Measurements from ENCODE around the gene CCDC24. TPM values are rescaled to one million over a fixed set of nuclear protein-coding genes. Genes with fewer than 3 reads are reported as not detected.

CCDC24 gene
- total RNA-seq, 2 donors from 2014 or later, result 1.4 to 1.5 TPM

- H3K36me3 Mint-ChIP-seq (ENCODE audit: low read depth), result peaks cover 5% of the 10 kb centered on the region
- DNase-seq, result no peak
- peaks cover 30% of the 10 kb centered on the region for H3K4me1 Mint-ChIP-seq
- ATAC-seq, result no peak
- peak overlapping the region; percentile 93 for H3K4me3 Mint-ChIP-seq
- no peaks in the 10 kb centered on the region for H3K9me3 ChIP-seq (ENCODE audit: control insufficient read depth, low read length, poor library complexity, severe bottlenecking)
- H3K27ac Mint-ChIP-seq, result no peak overlapping the region
- no peaks in the 10 kb centered on the region for H3K27me3 Mint-ChIP-seq
Measured at GRCh38 chr1:43970502-43970901, 20.9 kb upstream of the CCDC24 start.

- no peaks in the 10 kb centered on the region for H3K9me3 ChIP-seq (ENCODE audit: control insufficient read depth, low read length, poor library complexity, severe bottlenecking)
- DNase-seq, result no peak
- H3K27me3 Mint-ChIP-seq, result no peaks in the 10 kb centered on the region
- H3K27ac Mint-ChIP-seq, result no peak overlapping the region
- ATAC-seq, result no peak
- H3K4me1 Mint-ChIP-seq, result peaks cover 34% of the 10 kb centered on the region
- peaks cover 5% of the 10 kb centered on the region for H3K36me3 Mint-ChIP-seq (ENCODE audit: low read depth)
- H3K4me3 Mint-ChIP-seq, result peak overlapping the region; percentile 93
Measured at GRCh38 chr1:43970911-43971310, 20.5 kb upstream of the CCDC24 start.

GRCh38 chr1:43971336-43971980 lies 19.9 kb upstream of the CCDC24 start:
- Mint-ChIP-seq H3K4me1 (peaks cover 38% of the 10 kb centered on the region), H3K36me3 (ENCODE audit: low read depth) (peaks cover 5% of the 10 kb centered on the region)
- no peak for ATAC-seq

GRCh38 chr1:43973981-43974442 lies 17.4 kb upstream of the CCDC24 start:
- H3K27me3 Mint-ChIP-seq, result no peaks in the 10 kb centered on the region
- peaks cover 60% of the 10 kb centered on the region for H3K4me1 Mint-ChIP-seq
- H3K9me3 ChIP-seq (ENCODE audit: control insufficient read depth, low read length, poor library complexity, severe bottlenecking), result no peaks in the 10 kb centered on the region
- H3K4me3 Mint-ChIP-seq, result peak overlapping the region; percentile 95
- ATAC-seq (no peak), DNase-seq (no peak)
- peak overlapping the region; percentile 95 for H3K27ac Mint-ChIP-seq
- peaks cover 18% of the 10 kb centered on the region for H3K36me3 Mint-ChIP-seq (ENCODE audit: low read depth)

More at GRCh38 chr1:43971336-43971980, 19.9 kb upstream of the CCDC24 start:
- no peak for DNase-seq
- Mint-ChIP-seq H3K27me3 (no peaks in the 10 kb centered on the region), H3K4me3 (peak overlapping the region; percentile 93), H3K27ac (no peak overlapping the region)
- no peaks in the 10 kb centered on the region for H3K9me3 ChIP-seq (ENCODE audit: control insufficient read depth, low read length, poor library complexity, severe bottlenecking)

GRCh38 chr1:43974443-43975248 lies 16.8 kb upstream of the CCDC24 start, which contains the start of gene ATP6V0B:
Gene ATP6V0B (plus strand): TSS chr1:43974960. CDS start chr1:43975041, 81 bp downstream.
- H3K27me3 Mint-ChIP-seq, result no peaks in the 10 kb centered on the region
- H3K27ac Mint-ChIP-seq, result peak within 1 kb of the TSS; percentile 95
- peaks cover 18% of the 10 kb centered on the region for H3K36me3 Mint-ChIP-seq (ENCODE audit: low read depth)
- H3K4me1 Mint-ChIP-seq, result peaks cover 55% of the 10 kb centered on the region
- DNase-seq (peak; percentile 87 to 93 (median 89)), ATAC-seq (peak; percentile 81)
- H3K9me3 ChIP-seq (ENCODE audit: control insufficient read depth, low read length, poor library complexity, severe bottlenecking), result no peaks in the 10 kb centered on the region
- peak within 1 kb of the TSS; percentile 95 for H3K4me3 Mint-ChIP-seq

GRCh38 chr1:43975249-43975961 lies 16.0 kb upstream of the CCDC24 start:
- ATAC-seq (peak; percentile 23), DNase-seq (peak in 1 of 3 donors; percentile 31)
- H3K4me3 Mint-ChIP-seq, result peak overlapping the region; percentile 95
- peak overlapping the region; percentile 95 for H3K27ac Mint-ChIP-seq
- peaks cover 52% of the 10 kb centered on the region for H3K4me1 Mint-ChIP-seq
- no peaks in the 10 kb centered on the region for H3K9me3 ChIP-seq (ENCODE audit: control insufficient read depth, low read length, poor library complexity, severe bottlenecking)
- peaks cover 18% of the 10 kb centered on the region for H3K36me3 Mint-ChIP-seq (ENCODE audit: low read depth)
- no peaks in the 10 kb centered on the region for H3K27me3 Mint-ChIP-seq

- H3K9me3 ChIP-seq (ENCODE audit: control insufficient read depth, low read length, poor library complexity, severe bottlenecking), result no peaks in the 10 kb centered on the region
- peaks cover 18% of the 10 kb centered on the region for H3K36me3 Mint-ChIP-seq (ENCODE audit: low read depth)
- DNase-seq (no peak), ATAC-seq (no peak)
- peak overlapping the region; percentile 95 for H3K27ac Mint-ChIP-seq
- peak overlapping the region; percentile 95 for H3K4me3 Mint-ChIP-seq
- no peaks in the 10 kb centered on the region for H3K27me3 Mint-ChIP-seq
- peaks cover 52% of the 10 kb centered on the region for H3K4me1 Mint-ChIP-seq
Measured at GRCh38 chr1:43976045-43976444, 15.4 kb upstream of the CCDC24 start.

GRCh38 chr1:43976890-43977289 lies 14.5 kb upstream of the CCDC24 start:
- Mint-ChIP-seq H3K4me3 (peak overlapping the region; percentile 95), H3K4me1 (peaks cover 50% of the 10 kb centered on the region), H3K36me3 (ENCODE audit: low read depth) (peaks cover 18% of the 10 kb centered on the region), H3K27me3 (no peaks in the 10 kb centered on the region), H3K27ac (peak overlapping the region; percentile 95)
- ATAC-seq (no peak), DNase-seq (no peak)
- no peaks in the 10 kb centered on the region for H3K9me3 ChIP-seq (ENCODE audit: control insufficient read depth, low read length, poor library complexity, severe bottlenecking)

GRCh38 chr1:43977376-43978263 lies 13.8 kb upstream of the CCDC24 start:
- Mint-ChIP-seq H3K4me1 (peaks cover 54% of the 10 kb centered on the region), H3K27me3 (no peaks in the 10 kb centered on the region), H3K27ac (peak overlapping the region; percentile 95), H3K36me3 (ENCODE audit: low read depth) (peaks cover 20% of the 10 kb centered on the region), H3K4me3 (peak overlapping the region; percentile 95)
- H3K9me3 ChIP-seq (ENCODE audit: control insufficient read depth, low read length, poor library complexity, severe bottlenecking), result no peaks in the 10 kb centered on the region
- DNase-seq, result no peak
- ATAC-seq, result no peak

- Mint-ChIP-seq H3K4me1 (peaks cover 60% of the 10 kb centered on the region), H3K36me3 (ENCODE audit: low read depth) (peaks cover 21% of the 10 kb centered on the region)
Measured at GRCh38 chr1:43978264-43978550, 13.2 kb upstream of the CCDC24 start.

GRCh38 chr1:43978551-43979260 lies 12.7 kb upstream of the CCDC24 start, which contains the start of gene B4GALT2:
Gene B4GALT2 (plus strand): TSS chr1:43979210. CDS start chr1:43981161, 1,951 bp downstream.
- H3K27me3 Mint-ChIP-seq, result no peaks in the 10 kb centered on the region
- peaks cover 21% of the 10 kb centered on the region for H3K36me3 Mint-ChIP-seq (ENCODE audit: low read depth)
- ATAC-seq (no peak), DNase-seq (peak; percentile 26 to 47 (median 34))
- H3K9me3 ChIP-seq (ENCODE audit: control insufficient read depth, low read length, poor library complexity, severe bottlenecking), result no peaks in the 10 kb centered on the region
- H3K4me1 Mint-ChIP-seq, result peaks cover 62% of the 10 kb centered on the region
- peak within 1 kb of the TSS; percentile 95 for H3K27ac Mint-ChIP-seq
- H3K4me3 Mint-ChIP-seq, result peak within 1 kb of the TSS; percentile 95

More at GRCh38 chr1:43978264-43978550, 13.2 kb upstream of the CCDC24 start:
- no peaks in the 10 kb centered on the region for H3K9me3 ChIP-seq (ENCODE audit: control insufficient read depth, low read length, poor library complexity, severe bottlenecking)
- DNase-seq (no peak), ATAC-seq (no peak)
- Mint-ChIP-seq H3K27ac (peak overlapping the region; percentile 95), H3K27me3 (no peaks in the 10 kb centered on the region), H3K4me3 (peak overlapping the region; percentile 95)

GRCh38 chr1:43979261-43979527 lies 12.2 kb upstream of the CCDC24 start:
- no peak for ATAC-seq
- peaks cover 59% of the 10 kb centered on the region for H3K4me1 Mint-ChIP-seq
- no peak overlapping the region for H3K4me3 Mint-ChIP-seq
- peaks cover 19% of the 10 kb centered on the region for H3K36me3 Mint-ChIP-seq (ENCODE audit: low read depth)
- no peaks in the 10 kb centered on the region for H3K9me3 ChIP-seq (ENCODE audit: control insufficient read depth, low read length, poor library complexity, severe bottlenecking)
- H3K27ac Mint-ChIP-seq, result no peak overlapping the region
- no peaks in the 10 kb centered on the region for H3K27me3 Mint-ChIP-seq
- no peak for DNase-seq
